Stimulated activated CD4-positive, alpha-beta T cell treated with anti-CD3 and anti-CD28 coated beads, Interleukin-1b, Interleukin-23, amount 100 ng/mL, for 48 hours (primary cell): ENCODE results near the gene CENPQ.
"Not testable (repeated sequence)": the region's sequence is repeated elsewhere in the genome, so short reads cannot be mapped to it uniquely, and the experiment has no call there.

Experiments used
- DNase-seq: peaks from one replicate; pipeline ENCODE4 v3.0.0-alpha.2; 2020

Gene CENPQ, protein sequence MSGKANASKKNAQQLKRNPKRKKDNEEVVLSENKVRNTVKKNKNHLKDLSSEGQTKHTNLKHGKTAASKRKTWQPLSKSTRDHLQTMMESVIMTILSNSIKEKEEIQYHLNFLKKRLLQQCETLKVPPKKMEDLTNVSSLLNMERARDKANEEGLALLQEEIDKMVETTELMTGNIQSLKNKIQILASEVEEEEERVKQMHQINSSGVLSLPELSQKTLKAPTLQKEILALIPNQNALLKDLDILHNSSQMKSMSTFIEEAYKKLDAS

DNA sequence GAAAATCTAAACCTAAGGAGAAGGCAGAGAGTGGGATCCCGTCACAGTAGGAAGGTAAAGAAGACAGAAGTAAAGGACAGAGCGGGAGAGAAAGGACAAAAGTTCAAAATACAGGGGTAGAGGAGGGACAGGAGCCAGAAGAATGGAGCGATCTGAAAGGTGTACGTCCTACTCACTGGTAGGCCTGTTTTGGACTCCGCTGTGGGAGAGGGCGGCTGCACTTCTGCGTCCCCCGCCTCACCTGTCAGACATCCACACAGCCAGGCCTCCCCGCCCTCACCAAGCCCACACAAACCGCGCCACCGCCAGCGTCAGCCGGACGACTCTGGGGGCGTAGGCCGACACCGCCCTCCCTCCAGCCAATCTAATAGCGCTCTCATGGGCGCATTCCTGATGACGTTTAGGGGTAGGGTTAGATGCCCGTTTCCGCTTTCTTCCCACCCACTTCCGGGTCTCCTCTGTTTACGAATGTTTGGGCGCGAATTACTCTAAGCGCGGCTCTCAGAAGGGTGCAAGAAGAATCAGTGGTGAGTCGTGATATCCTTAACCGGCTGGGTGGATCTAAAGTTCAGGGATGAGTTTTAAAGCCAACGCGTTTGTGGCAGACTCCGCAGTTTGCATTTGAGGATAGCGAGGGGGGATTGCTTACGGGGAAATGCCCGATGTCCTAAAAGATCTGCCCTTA lies at the start of gene CENPQ, which contains the start of gene MMUT:
Gene CENPQ (plus strand): TSS at position 444 of the 685 bp plus-strand sequence. CDS start 6,807 bp downstream, outside the sequence.
Gene MMUT (minus strand): TSS at position 327 of the 685 bp plus-strand sequence. CDS start 3,787 bp downstream, outside the sequence.
- DNase-seq, result peak; percentile 90

DNA sequence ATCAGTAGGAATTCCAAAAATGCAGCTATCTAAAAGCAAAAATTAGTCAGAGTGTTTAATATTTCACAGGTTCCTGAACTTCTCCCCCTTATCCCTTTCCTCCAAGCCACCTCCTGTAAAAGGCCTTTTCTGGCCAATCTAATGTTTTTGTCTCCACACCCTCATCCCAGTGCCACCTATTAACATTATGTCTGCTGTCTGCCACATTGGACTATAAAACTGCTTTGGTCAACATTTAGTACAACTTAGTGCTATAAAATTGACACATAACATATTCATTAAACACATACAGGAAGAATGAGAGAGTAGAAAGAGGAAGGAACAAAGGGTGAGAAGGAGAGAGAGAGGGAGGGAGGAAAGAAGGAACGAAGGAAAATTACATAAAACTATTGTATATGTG lies 47.8 kb upstream of the CENPQ start:
- no peak for DNase-seq

DNA sequence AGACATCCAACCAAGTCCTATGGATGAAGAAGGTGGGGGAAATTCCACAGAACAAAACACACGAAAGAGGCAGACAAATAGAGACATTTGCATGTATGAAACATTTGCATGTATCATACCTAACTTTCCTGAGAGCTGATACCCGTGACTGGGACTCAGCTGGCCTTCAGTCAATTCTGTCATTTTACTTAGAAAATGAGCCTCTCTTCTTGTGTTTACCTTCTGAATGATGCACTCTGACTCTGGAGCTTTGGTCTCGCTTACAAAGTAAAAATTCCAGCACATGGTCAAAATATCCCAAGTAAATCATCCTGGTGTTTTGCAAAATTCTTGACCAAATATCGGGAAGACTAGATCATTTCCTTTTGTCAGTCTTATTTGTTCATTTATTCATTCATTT lies 47.0 kb upstream of the CENPQ start:
- DNase-seq, result no peak

DNA sequence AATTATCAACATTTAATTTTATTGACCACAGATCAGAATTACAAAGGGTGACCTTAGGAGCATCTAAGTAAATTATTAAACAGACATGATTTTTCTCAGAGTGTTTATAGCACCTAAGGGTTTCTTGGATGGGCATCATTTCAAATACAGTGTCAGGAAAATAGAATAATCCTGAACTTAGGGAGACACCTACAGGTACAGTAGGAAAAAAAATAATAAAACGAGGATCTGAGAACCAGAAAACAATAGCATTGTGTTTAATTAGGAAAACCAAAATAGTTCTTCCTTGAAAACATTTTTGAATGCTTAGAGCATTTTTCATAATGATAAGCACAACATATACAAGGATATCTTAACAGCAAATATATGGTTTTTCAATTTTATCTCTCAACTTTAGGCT lies 39.4 kb upstream of the CENPQ start:
- DNase-seq, result no peak

DNA sequence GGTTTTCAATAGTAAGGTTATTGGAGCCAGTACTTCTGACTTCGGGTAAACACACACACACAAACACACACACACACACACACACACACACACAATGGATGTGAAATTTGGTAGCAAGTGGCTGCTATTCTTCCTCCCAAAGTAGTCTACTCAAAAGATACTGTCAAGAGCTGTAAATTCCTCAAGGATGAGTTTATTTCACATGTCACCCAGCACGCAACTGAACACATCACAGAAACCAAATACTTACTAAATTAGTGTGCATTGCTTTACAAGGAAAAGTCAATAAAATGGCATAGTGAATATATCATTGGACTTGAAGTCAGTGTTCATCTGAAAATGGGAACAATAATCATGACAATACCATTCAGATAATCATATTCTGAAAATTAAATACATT lies 33.0 kb upstream of the CENPQ start:
- DNase-seq, result no peak

DNA sequence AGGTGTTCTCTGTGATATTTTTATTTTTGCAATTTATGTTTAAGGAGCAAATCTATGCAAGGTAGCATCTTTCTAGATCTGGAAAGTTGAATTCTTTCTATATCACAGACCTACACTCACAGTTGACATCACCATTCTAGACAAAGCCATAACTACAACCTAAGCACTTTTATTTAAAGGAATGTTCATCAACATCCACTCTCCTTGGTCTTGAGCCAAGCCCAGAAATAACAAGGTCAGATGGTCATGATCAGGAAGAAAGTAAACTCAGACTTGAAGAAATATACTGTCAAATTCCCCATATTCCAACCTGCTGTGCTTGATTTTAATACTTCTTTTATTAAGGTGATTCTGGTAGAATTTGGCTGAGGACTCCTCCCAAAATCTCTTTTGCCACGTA lies 32.3 kb upstream of the CENPQ start:
- no peak for DNase-seq

DNA sequence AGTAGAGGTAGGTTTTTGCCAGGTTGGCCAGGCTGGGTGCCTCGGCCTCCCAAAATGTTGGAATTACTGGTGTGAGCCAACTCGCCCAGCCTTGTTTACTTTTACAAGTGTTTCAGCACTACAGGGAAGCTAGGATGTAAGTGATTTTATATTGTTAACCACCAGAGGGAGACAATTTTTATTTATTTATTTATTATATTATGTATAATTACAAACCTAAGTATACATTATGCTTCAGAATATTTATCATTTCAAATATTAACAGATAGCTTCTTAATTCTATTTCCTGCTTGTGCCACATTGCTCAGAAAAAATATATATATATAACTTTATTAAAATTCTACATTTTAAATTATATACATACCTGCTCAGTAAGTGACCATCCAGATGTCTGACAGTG lies 9.9 kb upstream of the CENPQ start:
- DNase-seq, result no peak

DNA sequence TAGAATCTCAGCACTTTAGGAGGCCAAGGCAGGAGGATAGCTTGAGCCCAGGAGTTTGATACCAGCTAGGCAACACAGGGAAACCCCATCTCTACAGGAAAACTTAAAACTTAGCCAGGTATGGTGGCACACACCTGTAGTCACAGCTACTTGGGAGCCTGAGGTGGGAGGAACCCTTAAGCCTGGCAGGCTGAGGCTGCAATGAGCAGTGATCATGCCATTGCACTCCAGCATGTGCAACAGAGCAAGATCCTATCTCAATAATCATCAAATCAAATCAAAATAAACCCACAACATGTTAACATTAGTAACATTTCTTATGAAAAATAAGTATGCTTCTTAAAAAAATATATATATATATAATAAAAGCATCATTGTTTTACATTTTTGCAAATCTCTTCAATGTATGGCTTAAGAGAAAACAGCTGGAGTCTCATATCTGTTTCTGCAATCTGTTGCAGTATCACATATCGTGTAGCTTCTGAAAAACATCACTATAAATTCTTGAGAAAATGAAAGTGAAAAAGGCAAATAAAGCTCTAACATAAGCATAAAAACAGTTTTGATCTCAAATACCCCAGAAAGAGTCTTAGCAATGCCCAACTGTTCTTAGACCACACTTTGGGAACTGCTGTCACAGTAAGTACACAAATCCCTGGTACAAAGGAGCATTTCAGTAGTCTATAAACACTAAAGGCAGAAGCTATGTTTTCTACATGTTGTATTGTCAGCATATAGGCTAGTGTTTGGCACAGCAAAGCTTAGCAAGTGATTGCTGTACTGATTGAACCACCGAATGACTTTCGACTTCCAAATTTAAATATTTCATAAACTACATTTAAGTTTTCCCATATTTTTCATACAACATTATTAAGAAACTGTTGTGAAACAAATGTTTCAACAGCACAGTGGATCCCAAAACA lies 8.1 kb upstream of the CENPQ start:
- no peak for DNase-seq

DNA sequence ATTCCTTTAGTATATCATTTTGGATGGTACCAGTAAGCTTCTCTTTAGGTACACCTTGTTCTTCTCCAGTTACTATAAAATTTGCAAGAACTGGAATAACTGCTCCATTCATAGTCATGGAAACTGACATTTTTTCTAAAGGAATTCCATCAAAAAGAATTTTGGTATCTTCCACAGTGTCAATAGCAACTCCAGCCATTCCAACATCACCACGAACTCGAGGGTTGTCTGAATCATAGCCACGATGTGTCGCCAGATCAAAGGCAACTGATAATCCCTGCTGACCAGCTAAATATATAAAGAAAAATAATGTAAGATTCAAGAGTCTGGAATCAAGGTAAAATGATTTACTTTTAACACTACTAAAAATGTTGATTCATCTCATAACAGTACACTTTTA lies 5.4 kb upstream of the CENPQ start:
- DNase-seq, result no peak

DNA sequence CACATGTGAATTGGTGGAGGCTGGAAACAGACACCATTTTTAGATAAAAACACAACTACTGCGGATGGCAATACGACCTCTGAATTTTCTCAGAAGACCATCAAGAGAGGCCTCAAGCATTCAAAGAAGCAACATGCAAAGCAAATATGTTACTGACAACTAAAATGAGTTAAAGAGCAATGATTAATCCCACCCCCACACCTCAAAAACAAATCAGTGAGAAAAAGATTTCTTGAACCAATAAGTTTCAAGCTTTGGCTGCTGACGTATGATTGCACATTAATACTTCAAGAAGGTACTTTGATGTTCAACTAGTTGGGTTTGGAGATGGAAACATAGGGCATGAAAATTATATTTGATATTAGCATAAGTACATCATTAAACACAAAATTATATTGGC lies 1.1 kb upstream of the CENPQ start:
- no peak for DNase-seq

DNA sequence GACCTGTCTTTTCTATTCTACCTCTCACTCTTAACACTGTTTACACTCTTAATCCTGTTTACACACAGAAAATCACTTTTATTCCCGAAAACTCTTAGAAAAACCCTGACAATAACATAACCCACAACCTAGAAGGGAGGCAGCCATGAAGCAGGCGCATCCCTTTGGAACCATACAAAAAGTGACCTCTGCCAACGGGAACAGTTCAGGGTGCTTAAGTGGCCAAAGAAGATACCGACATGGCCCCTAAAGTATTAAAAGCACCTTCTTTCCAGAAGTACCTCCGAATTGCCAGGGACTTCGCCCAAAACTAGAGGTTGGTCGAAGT lies 607 bp upstream of the CENPQ start:
- no peak for DNase-seq

DNA sequence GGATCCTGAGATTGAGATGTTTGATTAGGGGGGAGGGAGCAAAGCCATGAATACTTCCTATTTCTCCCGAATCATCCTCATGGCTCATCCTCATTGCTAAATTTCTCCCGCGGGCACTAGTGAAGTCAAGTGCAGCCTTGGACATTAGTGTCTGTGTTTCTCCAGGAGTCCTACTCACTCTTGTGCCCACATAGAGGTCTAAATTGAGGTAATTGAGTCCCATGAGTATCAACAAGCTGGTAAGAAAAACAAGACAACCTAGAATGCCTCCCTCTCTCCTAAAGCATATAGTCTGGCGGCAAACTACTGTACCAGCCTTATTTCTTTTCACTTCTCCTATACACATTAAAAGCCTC lies 420 bp downstream of the CENPQ start:
- DNase-seq, result no peak

DNA sequence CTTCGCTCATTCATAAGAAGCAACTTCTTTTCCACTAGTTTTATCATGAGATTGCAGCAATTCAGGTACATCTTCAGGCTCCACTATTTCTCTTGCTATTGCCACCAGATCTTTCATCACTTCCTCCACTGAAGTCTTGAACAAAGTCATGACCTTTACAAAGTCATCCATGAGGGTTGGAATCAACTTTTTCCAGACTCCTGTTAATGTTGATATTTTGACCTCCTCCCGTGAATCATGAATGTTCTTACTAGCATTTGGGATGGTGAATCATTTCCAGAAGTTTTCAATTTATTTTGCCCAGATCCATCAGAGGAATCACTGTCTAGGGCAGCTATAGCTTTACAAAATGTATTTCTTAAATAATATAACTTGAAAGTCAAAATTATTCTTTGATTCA lies 1.5 kb downstream of the CENPQ start:
- DNase-seq, result no peak

DNA sequence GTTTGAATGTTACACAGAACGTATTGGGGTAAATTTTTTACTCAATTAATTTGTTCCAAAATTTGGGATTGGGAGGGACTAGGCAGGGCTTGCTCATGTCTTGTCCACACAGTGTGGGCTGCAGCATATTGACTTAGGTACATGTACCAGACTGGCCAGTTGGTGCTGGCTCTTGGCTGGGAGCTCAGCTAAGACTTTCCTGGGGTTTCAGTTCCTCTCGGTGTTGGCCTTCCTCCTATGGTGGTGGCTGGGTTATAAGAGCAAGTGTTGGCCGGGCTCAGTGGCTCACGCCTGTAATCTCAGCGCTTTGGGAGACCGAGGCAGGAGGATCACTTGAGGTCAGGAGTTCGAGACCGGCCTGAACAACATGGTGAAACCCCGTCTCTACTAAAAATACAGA lies 4.9 kb downstream of the CENPQ start:
- no peak for DNase-seq

DNA sequence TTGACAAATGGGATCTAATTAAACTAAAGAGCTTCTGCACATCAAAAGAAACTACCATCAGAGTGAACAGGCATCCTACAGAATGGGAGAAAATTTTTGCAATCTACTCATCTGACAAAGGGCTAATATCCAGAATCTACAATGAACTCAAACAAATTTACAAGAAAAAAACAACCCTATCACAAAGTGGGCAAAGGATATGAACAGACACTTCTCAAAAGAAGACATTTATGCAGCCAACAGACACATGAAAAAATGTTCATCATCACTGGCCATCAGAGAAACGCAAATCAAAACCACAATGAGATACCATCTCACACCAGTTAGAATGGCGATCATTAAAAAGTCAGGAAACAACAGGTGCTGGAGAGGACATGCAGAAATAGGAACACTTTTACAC lies 13.4 kb downstream of the CENPQ start:
- not testable (repeated sequence) for DNase-seq

DNA sequence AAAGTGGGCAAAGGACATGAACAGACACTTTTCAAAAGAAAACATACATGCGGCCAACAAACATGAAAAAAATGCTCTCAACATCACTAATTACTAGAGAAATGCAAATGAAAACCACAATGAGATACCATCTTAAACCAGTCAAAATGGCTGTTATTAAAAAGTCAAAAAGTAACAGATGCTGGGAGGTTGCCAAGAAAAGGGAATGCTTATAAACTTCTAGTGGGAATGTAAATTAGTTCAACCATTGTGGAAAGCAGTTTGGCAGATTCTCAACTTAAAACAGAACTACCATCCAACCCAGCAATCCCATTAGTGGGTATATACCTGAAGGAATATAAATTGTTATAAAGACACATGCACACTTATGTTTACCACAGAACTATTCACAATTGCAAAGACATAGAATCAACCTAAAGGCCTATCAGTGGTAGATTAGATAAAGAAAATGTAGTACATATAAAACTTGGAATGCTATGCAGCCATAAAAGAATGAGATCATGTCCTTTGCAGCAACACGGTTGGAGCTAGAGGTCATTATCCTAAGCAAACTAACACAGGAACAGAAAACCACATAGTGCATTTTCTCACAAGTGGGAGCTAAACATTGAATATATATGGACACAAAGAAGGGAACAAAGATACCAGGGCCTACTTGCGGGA lies 16.3 kb downstream of the CENPQ start:
- no peak for DNase-seq

DNA sequence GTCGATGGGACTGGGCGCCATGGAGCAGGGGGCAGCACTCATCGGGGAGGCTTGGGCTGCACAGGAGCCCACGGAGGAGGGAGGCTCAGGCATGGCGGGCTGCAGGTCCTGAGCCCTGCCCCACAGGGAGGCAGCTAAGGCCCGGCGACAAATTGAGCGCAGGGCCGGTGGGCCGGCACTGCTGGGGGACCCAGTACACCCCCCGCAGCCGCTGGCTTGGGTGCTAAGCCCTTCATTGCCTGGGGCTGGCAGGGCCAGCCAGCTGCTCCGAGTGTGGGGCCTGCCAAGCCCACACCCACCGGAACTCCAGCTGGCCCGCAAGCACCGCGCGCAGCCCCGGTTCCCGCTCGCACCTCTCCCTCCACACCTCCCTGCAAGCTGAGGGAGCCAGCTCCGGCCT lies 18.7 kb downstream of the CENPQ start:
- DNase-seq, result not testable (repeated sequence)

DNA sequence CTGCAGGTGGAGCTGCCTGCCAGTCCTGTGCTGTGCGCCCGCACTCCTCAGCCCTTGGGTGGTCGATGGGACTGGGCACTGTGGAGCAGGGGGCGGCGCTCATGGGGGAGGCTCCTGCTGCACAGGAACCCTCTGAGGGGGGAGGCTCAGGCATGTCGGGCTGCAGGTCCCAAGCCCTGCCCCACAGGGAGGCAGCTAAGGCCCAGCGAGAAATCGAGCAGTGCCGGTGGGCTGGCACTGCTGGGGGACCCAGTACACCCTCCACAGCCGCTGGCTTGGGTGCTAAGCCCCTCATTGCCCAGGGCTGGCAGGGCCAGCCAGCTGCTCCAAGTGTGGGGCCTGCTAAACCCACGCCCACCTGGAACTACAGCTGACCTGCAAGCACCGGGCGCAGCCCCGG lies 20.2 kb downstream of the CENPQ start:
- DNase-seq, result not testable (repeated sequence)

DNA sequence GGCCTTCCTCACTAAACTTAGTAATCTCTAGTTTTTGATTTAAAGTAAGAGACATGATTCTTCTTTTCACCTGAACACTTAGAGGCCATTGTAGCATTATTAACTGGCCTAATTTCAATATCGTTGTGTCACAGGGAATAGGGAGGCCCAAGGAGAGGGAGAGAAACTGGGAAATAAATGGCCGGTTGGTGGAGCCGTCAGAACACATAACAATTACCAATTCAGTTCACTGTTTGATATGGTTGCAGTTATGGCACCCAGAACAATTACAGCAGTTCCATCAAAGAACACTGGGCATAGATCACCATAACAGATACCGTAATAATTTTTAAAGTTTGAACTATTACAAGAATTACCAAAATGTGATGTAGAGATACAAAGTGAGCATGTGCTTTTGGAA lies 27.5 kb downstream of the CENPQ start:
- no peak for DNase-seq

DNA sequence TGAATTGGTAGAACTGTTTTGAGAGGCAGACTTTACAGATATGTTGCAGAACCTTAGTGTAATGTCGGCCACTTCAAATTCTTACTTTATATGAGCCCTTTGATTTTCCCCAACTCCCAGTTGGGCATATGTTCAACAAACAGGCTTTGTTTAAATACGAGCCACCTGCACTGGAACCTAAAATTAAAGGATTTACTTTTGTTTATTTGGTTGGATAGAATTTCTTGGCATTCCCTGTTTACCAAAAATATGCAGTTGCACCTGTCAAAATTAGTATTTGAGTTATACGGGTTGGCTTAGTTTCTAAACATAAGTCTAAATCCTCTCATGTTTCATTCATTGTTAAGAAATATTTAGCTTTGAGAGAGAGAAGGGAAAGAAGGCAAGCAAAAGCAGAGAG lies 34.1 kb downstream of the CENPQ start:
- no peak for DNase-seq

DNA sequence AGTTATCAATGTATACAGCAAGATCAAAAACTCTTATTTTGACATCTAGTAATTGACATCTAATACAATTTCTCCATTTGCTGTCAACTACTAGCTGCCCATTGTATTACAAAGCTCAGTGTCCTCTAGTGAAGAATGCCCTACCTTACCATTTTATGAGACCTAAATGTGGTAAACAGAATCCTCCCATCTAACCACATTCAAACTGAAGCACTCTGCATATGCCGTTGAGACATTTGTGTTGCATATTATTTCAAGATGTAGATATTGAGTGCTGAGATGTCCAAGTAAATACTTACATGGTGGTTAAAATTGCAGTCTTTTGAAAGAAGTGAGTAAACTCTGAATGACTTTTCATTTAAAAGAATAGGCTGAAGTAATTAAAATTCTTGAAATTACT lies 36.0 kb downstream of the CENPQ start:
- DNase-seq, result no peak

DNA sequence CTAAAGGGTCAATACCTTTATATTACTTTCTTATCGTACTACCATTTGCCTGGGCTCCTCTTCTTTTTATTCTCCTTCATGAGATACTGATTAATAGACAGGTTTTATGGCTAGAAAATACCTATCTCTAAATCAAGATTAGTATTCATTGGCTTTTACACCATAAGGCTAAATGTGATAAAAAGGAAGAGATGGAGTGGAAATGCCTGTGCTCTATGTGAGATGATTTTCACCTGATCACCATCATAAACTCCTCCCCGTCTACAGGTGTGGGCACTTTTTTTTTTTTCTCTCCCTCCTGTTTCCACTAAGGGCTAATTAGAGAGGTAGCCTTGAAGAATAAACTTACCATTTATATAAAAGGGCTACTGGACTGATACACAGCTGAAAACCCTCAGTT lies 36.5 kb downstream of the CENPQ start, which contains the start of gene GLYATL3:
Gene GLYATL3 (plus strand): TSS at position 301 of the 400 bp plus-strand sequence. CDS start 12,068 bp downstream, outside the sequence.
- no peak for DNase-seq

DNA sequence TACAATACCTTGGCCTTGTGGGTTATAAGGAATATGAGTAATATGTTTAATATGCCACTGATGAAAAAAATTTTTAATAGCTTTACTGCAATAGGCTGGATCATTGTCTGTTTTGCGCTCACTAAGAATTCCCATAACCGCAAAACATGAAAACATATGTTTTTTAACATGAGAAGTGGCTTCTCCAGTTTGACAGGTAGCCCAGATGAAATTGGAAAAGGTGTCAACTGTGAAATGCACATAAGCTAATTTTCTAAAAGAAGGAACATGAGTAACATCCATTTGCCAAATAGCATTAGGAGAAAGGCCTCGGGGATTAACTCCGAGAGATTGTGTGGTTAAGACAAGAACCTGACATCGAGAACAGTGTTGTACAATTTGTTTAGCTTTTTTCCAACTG lies 41.5 kb downstream of the CENPQ start:
- no peak for DNase-seq
